NCI-H187 (cell line): ENCODE results near the gene ZFYVE27.

Source experiments
- DNase-seq, 2 experiments: peaks; one replicate each; lab custom pipeline; 2025; lab: John Stamatoyannopoulos, UW

The ZFYVE27 gene

DNA sequence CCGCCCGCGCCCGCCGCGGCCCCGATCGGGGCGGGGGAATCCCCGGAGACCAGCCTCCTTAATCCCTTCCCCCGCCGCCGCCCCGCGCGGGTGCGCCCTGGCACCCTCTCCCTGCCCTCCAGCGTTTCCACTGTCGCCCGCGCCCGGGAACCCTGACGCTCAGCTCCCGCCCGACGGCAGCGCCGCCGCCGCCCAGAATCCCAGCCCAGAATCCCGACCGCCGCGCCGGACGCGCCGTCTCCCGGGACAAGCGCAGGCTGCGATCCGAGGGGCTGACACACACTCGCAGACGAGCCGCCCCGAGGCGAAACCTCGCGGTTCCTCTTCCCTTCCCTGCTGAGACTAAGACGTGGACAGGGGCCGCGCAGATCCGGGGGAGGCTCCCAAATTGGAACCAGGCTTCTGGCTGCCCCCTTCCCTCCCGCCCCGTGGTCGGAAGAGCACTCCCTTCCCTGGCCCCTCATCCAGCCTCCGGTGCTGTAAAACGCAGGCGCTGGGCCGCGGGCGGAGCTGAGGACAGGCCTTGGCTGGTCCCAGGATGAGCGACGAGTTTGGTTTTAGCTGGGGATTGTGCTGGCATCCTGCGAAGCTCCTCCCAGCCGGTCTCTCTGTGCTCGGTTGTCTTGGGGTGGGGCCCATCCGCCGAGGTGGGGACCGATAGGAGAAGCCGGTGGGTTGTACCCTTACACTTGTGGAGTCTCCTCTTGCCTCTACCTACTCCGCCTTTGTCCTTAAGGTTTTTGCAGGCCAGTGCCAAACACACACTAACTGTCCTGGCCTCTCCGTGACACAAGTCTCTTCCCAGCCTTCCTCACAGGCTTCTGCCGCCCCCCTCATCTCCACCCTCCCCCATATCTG, 22.3 kb upstream of the ZFYVE27 start:
- DNase-seq: no peak

DNA sequence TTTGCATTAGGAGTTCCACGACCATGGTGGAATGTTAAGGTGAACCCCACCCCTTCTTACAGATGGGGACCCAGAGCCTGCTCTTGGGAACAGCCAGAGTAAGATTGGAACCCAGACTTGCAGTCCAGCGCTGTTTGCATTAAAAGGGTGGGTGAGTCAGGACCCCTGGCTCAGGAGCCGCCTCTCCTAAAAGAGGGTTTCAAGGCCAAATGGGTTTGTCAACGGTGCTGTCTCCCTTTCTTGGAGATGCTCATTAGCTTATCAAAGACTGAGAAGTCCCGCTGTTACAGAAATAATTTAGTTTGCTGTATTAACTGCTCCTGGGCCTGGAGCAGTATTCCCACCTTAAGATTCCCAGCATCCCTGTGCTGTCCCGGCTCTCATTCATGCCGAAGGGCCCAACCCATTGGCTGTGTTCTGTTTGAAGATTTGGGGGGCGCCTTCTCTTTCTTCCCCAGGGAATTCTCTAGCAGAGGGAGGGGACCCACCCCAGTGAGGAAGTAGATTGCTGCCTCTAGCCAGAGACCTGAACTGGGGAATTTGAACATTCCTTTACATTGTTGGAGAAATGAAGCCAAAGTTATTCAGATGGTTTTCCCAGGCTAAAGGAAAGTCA, 21.6 kb upstream of the ZFYVE27 start:
- no peak for DNase-seq

DNA sequence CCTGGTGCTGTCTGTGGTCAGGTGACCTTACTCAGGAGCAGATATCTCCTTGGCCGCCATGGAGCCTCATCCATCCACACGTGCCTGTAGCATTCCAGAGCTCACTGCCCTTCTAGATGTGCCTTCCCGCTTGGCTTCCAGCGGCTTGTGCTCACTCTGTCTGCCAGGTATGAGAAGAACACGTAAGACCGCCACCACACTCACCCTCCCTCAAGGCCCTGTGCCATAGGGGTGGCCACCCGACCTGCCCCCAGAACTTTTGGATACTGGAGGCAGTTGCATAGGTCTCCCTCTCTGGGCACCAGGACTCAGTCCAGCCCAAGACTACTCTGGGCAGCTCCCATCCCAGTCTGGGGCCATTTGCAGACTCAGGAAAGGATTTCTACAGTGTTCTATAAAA, 19.3 kb upstream of the ZFYVE27 start:
- DNase-seq: no peak

DNA sequence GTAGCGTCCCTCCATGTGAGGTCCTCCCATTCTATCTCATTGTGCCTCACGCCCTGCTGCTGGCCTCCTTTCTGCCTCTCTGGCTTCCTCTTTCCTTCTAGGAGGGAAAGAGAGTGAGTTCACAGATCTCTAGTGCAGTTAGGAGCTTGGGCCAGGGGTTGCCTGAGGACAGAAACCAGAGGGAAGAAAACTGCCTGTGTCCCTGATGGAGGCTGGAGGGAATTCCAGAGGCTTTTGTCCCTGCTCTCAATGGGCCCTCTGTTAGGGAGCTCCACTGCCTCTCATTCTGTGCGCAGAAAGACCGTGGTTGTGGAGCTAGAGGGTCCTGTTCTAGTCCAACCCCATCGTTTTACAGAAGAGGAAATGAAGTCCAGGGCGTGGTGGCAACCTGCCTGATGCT, 18.8 kb upstream of the ZFYVE27 start:
- no peak for DNase-seq

DNA sequence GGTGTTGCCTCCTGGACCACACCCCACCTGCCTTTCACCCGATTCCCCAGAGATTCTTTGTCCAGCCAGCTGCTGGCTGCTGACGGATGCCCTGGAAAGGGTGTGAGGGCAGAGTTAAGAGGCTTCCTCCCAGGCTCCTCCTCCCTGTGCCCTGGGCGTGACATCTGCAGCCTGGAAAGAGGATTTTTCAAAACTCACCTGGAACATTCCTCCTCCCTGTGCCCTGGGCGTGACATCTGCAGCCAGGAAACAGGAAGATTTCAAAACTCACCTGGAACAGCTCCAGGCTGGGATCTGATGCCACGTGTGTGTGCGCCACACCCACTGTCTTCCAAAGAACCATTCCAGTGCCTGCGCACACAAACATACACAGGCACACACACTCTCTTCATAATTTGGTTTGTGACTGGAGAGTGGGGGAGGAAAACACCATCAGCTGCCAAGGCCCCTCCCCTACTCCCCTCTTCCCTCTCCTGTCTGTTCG, 18.2 kb upstream of the ZFYVE27 start:
- DNase-seq: peak; percentile 31 to 48

DNA sequence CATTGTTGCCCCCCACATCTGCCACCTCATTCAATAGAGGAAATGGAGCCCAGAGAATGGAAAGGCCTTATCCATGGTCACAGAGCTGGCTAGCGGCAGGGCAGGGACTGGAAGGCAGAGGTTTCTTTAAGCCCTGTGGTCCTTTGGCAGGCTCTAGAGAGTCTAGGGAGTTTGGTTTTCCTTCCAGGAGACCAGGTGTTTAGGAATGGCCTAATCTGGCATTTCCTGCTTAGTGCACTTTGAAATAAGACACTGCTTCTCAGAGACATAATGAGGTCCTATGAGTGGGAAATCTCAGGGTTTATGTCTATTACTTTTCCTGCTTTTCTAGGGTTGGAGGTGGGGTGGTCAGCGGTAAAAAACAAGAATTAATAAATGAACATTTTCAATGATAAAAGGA, 17.3 kb upstream of the ZFYVE27 start:
- DNase-seq: no peak

DNA sequence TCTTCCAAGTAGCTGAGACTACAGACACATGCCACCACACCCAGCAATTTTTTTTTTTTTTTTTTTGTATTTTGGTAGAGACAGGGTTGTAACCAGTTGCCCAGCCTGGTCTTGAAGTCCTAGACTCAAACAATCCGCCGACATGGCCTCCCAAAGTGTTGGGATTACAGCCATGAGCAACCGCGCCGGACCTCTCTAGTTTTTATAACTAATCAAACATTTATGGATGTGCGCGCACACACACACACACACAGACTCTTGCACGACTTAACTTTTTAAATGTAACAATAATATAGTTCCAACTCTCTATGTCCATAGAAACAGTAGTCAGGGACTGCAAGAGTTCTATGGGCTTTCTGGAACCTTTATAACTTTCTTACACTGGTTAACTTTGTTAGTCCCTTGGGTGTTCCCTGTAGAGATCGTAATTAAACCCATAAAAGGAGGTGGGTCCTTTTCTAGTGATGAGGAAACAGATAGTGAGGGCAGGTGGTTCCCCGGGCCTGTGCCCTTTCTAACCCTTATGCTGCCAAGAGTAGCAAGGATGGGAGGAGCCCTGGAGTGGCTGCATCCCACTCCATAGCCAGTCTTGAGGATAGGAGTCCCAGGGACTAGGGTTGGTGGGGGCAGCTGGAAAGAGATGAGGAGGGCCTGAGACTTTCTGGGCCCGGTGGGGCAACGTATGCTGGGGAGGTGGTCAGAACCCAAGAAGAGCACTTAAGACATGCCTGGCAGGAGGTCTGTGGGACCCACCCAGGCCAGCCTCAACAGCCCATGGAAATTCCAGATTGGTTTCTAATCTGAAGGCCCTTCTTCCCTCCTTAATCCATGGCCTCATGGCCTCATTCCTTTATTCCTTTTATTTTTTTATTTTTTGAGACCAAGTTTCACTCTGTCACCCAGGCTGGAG, 14.8 kb upstream of the ZFYVE27 start:
- DNase-seq: no peak

DNA sequence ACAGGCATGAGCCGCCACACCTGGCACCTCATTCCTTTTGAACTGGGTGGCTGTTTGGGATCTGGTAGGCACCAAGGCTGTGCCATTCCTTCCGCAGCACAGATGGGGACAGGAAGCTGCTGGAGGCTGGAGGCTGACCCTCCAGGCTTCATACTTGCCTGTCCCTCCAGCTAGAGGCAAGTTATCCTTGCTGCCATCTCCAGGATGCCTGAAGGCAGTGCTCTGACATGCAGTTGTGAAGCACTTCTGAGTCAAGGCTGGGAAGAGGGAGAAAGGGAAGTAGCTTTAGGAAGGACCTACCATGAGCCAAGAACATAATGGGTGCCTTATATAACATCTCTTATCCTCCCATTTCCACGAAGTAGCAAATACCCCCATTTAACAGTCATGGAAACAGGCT, 13.9 kb upstream of the ZFYVE27 start:
- DNase-seq: no peak

DNA sequence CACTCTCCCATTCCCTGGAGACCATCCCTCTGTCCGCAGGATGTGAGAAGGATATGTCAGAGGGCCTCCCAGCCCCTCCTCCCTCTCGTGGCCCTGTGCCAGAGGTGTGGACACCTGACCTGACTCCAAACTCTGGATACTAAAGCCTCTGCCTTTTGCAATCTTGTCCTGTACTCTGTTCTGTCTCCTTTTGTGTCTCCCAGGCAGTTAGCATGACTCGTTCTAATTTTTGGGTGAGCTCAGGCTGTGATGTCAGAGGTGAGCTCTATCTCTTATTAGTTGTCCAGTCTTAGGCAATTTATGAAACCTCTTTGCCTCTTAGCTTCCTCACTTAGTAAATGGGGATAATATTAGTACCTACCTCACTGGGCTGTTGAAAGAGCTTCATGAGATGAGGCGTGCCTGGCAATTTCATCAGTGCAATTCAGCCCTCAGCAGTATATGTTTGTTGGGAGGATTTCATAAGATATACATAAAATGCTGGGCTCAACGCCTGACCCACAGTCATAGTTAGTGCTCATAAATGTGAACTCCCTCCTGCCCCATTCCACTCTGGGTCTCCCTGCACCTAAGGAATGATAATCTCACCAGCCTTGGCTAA, 12.5 kb upstream of the ZFYVE27 start:
- DNase-seq: no peak

DNA sequence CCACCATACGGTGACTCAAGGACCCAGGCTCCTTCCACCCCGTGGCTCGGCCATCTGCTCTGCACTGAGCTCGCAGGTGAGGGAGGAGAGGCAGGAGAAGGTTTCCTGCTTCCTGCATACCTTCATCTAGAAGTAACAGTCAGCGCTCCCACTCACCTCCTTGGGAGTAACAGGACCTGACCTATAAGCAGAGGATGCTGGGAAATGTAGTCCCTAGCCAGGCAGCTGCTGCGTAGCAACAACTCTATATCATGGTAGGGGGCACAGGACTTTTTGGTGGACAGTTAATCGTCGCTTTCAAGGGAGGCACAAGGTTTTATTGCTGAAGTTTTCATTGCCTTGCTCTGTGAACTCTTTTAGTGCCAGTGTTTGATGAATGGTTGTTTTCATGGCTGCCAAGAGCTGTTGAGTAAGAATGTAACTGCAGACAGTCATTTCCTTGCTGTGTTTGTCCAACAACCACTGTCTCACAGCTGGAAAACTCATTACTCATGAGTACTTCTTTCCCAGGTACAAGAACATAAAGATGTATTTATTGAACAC, 10.2 kb upstream of the ZFYVE27 start:
- no peak for DNase-seq

DNA sequence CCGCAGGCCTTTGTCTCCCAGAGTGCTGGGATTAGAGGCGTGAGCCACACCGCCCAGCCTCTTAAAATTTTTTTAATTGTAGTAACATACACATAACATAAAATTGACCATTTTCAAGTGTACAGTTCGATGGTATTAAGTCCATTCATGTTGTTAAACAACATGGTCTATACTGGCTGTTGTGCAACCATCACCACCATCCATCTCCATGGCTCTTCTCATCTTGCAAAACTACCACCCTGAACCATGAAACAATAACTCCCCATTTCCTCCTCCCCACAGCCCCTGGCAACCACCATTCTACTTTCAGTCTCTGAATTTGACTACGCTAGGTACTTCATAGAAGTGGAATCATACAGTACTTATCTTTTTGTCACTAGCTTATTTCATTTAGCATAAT, 7.9 kb upstream of the ZFYVE27 start:
- no peak for DNase-seq

DNA sequence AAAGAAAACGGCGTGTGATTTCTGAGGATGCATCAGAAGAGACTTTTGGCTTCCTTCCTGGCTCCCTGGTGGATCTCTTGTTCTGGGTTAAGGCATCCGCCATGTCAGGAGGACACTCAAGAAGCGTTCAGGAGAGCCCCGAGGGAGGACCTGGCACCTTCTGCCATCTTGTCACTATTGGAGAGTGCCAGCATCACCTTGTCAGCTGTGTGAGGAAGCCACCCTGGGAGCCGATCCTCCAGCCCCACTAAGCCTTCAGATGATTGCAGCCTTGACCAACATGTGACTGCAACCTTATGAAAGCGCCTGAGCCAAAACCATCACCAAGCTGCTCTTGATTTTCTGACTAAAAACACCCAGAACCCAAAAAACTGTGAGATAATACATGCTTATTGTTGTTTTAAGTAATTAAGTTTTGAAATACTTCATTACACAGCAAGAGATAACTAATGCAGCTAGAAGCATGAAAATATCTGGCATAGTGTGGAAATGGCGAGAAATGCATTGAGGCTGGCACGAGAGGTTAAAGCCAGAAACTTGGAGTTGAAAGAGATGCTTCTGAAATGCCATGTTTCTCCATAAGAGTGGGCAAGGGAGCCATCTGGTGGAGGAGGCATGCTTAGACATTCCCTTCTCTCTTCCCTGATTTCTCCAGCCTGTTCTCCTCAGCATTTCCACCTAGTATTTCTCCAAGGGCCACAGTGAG, 5.4 kb upstream of the ZFYVE27 start:
- DNase-seq: peak in 1 of 2 experiments; percentile 24

DNA sequence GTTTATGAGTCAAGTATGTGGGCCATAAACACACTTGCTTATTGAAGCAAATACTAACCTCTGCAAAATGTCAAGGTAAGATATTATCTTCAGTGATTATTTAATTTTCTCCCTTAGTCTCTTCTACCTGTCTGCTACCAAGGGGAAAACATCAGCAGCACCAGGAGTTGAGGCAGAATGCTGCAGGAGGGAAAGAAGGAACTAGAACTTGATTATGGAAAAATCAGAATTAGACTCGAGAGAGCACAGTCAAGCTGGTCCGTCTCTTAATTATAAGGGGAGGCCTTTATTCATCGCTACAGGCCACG, 4.9 kb upstream of the ZFYVE27 start:
- no peak for DNase-seq

DNA sequence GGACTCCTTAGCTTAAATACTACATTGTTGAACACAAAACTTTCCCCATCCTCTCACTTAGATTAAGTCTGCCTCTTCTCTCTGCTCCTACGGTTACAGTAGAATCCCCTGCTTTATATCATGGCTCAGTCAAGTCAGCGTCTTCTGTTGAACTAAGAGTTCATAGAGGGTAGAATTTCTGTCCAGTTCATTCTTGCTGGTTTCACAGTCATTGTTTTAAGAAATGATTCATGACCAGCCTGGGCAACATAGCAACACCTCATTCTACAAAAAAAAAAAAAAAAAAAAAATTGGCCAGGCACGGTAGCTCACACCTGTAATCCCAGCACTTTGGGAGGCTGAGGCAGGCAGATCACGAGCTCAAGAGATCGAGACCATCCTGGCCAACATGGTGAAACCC, 3.7 kb upstream of the ZFYVE27 start:
- no peak for DNase-seq

DNA sequence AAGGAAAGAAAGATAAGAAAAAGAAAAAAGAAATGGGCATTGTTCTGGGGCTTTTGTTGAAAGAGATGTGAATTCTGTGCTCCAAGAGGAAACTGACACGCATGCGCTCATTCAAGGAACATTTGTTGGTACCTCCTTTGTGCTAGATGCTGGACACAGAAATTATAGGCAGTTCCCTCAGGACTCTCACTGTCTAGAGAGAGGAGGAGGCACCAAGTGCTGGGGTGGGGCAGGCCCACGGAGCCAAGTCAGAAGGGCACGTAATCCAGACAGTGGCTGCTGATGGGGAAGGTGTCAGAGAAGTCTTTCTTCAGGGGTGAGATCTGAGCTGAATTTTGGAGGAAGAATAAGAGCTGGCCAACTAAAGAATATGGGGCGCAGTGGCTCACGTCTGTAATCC, 2.9 kb upstream of the ZFYVE27 start:
- no peak for DNase-seq

DNA sequence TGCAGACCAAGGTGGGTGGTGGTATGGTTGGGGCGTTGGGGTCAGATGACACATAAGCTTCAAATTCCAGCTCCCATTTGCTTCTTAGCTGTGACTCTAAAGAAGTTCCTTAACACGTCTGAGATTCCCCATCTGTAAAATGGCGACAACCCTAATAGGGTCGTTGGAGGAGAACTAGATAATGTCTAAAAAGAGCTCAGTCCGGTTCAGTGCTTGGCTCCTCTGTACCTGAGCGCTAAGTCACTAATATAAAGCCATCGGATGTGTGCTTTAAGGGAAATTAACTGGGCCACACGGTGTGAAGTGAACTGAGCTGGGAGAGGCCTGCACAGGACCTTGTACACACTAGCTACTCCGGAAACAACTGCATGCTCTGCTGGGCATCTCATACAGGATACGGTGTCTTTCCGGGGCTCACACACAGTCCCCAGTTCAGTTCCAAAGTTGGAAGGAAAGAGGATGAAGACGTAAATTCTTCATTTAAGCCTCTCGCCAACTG, 476 bp upstream of the ZFYVE27 start:
- DNase-seq: no peak

DNA sequence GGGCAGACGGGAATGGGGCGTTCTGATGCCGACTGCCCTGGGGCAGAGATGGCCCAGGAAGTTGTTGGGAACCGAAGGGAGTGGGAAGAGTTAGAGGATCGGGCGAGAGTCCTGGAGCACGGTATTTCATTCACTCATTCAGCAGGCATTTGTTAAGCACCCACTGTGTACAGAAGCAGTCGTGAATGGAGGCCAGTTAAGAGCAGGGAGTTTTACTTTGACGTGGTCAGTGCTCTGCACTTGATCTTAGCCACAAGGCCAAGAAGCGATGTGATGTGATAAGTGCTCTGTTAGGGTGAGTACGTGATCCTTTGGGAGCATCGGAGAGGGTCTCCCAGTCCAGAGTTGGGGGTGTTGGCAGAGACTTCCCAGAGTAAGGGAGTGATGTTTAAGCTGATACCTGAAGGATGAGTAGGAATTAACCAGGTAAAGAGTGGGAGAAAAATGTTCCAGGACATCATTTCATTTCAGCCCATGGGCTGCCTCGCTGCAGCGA, 890 bp downstream of the ZFYVE27 start:
- DNase-seq: no peak

DNA sequence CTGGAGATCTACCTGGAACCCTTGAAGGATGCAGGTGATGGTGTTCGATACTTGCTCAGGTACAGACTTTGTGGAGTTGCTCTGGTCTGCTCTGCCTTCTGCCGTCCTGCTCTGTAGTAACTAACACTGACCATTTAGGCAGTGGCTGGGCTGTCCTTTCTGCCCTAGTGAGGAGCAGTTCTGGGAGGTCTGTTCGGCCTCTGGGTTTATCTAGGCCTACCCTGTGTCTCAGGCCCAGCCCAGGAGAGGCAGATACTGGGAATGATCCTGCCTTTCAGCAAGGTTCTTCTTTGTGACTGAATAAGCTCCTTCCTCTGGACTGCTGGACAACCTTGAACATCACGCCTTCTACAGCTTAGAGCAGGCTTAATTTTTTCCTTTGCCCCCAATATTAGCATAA, 1.7 kb downstream of the ZFYVE27 start:
- DNase-seq: no peak

DNA sequence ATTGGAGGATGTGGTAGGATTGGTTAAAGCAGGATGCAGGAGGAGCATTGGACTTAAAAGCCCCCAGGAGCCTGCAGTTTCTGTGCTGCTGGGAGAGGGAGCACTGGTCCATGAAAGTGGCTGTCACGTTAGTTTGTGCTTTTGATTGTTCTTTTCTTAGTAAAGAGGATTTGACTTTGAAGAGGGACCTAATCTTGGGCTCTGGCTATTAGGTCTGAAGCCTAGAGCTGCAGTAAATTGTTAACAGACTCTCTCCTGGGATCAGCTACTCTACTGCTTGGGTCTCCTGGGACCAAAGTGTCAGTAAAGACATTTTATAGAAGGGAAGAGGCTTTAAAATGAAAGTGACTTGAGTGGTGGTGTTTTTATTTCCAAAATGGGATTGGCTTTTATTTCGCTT, 3.7 kb downstream of the ZFYVE27 start:
- DNase-seq: no peak

DNA sequence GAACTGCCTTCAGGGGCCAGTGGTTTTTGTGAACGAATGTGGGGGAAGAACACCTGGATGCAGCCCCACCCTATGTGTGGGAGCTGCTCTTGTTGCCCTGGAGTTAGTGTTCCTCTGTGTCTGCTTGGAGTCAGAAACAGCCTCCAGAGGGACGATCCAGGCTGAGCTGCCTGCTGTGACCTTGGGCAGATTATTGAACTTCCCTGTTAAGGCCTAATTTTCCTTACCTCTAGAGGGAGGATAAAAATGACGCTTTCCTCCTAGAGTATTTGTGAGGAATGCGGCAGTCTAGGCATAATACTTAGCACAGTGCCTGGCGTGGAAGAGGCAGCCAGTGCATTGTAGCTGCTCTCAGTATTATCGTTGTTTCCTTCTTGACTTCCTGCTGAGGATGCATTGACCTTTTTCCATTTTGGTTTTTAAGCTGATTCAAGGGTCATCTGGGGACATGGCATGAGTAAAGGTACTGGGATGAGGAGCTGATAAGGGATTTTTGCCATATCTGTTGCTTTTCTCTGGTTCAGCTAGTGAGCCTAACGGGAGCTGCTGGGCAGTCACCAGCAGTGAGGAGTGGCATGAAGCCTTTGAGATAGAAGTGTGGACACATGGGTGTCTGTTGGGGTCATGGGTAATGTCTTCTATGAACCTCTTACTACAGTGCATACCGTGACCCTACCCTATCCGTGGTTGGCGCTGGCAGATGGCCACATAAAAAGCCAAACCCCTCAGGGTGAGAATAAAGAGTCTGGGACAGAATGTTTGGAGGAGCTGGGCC, 6.4 kb downstream of the ZFYVE27 start:
- no peak for DNase-seq
